Stomach (tissue), 4 donors: ENCODE measurements around the gene ZZZ3.

Experiments
- CTCF ChIP-seq, 7 experiments: fragments of 450-650 bp in 4 of 7; fragments of 200-600 bp in 3 of 7; sonication (generic) in 3 of 7; IDR thresholded peaks; one replicate each; pipeline ENCODE4 v1.5.1; 2016 to 2019; ENCODE audit warnings: antibody characterized with exemption in 7 of 7, control low read depth in 2 of 7, mild to moderate bottlenecking in 1 of 7
- EP300 ChIP-seq: sonication (generic); formaldehyde crosslinking; IDR thresholded peaks from one replicate; pipeline ENCODE4 v1.6.1; 2017; ENCODE audit warnings: antibody characterized with exemption
- POLR2A ChIP-seq, 4 donors: fragments of 450-650 bp; IDR thresholded peaks; one replicate each; pipeline ENCODE4 v1.6.1; 2016; ENCODE audit warnings: antibody characterized with exemption in 4 of 4, control low read depth in 2 of 4, mild to moderate bottlenecking in 1 of 4, moderate library complexity in 1 of 4

GRCh38 chr1:77639557-77640069, 42.8 kb downstream of the ZZZ3 start:
- no peak for TF ChIP-seq CTCF (IDR thresholded peaks at IDR 0.05)
- TF ChIP-seq EP300, result no peak
- TF ChIP-seq POLR2A (IDR thresholded peaks at IDR 0.05), result no peak
